IPS-NIHi11 (cell line): ENCODE data around the gene TBCD.

Experiments
- DNase-seq: peaks from one replicate; pipeline ENCODE4 v3.0.0; 2012; ENCODE audit warnings: mixed read lengths, low spot score

Gene TBCD

DNA sequence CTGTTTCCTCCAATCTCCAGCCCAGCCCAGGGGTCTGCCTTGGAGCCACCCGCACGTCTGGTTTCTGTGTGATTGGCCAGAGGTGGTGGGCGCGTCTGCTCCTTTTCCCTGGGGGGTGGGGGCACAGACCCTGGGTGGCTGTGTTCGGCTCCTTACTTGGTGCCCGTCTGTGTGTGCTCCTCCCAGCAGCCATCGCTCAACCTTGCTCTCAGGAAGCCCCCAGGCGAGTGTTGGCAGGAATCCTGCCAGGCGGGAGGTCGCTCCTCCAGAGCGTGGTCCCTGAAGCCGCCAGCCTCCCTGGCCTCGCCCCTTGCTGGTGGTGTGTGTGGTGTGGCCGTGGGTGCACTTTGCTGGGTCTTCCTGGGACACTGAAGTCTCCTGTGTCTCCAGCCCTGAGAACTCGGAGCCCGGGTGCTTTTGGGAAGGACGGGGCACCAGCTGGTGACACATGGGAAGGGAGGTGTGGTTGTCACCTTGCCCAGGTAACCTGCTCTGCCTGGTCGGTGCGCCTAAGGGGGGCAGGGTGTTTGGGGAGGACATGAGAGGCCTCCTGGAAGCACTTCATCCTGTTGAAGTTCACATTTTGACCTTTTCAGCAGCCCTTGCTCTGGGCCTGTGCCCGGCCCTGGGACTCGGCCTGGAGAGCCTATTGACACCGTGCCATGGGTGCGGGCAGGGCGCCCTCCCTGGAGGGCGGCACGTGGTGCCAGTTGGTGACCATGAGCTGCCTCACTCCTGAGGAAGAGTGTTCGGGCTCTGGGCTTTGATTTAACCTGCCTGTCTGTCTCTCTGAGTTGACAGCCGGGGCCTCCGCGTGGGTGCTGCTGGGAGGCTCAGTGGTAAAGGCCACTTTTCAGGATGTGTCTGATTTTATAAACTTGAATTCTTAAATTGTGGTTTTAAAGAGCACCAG, 137.0 kb downstream of the TBCD start:
- DNase-seq, result no peak

DNA sequence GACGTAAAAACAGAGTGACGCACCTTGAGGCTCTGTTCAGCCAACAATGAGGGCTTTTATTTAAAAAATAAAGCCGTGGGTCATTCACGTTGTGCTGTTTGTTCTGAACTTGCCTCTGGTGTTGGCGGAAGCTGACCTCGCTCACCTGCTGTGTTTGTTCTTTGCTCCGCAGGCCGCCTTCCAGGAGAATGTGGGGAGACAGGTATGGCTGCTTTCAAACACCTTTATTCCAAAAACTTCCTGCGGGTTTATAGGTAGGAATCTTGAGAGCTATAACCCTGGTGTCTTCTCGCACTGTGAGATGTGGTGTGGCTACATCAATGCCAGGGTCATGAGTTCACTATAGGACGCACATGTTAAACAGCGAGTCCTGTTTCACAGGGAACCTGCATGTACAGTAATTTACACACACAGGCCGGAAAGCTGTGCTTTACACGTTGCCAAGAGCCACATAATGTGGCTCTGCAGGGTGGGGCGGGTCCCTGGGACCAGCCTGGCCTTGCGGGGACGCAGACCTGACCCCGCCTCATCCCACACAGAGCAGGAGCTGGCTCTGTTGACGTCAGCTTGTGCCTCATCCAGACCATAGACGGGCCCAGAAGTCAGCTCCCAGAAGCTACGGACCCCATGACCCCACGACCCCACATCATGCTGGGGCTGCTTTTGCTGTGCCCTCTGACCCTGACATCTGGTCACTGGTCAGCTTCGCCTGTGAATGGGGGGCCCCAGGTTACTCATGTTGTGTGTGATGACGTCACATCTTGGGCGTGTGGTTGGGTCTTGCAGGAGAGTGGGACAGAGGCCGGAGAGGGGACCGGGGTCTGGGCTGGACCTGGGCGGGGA, 137.9 kb downstream of the TBCD start:
- peak; percentile 54 for DNase-seq

DNA sequence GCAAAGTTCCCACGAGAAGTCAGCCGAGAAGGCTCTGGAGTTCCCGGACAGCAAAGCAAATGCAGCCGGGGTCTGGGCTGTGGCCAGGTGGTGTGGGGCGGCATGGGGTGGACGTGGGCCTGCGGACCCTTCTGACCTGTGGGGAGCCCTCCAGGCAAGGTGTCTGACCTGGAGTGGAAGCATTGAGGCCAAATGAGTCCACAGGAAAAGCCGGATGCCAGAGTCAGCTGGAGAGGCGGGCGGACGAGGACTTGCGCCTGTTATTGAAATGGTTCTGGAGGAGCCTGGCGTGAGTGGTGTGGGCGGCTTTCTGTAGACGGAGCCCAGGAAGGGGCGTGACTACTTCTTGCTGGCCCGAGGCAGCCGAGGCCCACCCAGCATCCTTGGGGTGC, 138.5 kb downstream of the TBCD start:
- DNase-seq, result no peak

DNA sequence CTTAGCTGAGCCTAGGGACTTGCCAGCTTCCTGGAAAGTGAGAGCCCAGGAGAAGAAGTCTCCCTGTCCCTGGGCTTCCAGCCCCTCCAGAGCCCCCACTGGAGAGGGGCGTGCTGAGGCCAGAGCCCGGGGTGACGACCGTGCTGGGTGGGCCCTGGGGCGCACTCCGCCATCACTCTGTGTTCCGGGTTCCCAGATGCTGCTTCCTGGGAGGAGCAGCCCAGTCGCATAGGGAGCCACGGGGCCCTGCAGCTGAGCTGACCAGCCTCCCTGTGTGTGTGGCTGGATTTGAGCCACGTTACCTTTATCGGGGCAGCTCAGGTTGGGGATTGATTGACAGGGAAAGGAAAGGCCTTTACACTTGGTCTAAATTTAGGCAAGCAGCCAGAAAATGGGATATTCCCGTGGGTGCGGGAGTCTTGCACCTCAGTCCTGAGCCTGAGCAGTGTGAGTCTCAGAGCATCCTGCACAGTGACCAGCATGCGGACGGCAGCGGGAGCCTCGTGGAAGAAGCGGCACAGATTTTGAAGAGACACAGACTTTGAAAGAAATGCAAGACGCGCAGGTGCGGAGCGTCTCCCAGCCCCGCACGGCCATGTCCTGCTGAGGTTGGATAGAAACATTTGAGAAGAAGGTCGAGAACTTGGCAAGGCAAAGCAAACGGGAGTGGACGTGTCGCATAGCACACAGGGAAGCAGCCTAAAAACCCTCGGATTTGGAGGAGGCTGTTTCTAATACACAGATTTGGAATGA, 139.2 kb downstream of the TBCD start:
- DNase-seq, result no peak

DNA sequence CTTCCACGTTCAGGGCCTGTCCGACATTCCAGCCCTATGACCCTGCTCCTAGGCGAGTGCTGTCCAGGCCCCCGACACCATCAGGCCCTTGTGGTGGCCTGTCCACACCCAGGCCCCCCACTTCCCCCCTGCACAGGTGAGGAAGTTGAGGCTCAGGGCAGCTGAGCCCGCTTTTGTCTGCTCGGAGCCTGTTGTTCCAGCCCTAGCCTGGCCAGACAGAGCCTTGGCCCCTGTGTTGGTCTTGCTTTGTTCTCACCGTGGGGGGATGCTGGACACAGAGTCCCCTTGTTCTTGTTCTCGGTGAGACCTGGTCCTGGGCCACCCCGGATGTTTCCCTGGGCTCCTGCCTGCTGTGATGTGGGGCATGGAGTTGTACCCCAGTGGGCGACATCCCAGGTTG, 140.0 kb downstream of the TBCD start:
- DNase-seq, result no peak

DNA sequence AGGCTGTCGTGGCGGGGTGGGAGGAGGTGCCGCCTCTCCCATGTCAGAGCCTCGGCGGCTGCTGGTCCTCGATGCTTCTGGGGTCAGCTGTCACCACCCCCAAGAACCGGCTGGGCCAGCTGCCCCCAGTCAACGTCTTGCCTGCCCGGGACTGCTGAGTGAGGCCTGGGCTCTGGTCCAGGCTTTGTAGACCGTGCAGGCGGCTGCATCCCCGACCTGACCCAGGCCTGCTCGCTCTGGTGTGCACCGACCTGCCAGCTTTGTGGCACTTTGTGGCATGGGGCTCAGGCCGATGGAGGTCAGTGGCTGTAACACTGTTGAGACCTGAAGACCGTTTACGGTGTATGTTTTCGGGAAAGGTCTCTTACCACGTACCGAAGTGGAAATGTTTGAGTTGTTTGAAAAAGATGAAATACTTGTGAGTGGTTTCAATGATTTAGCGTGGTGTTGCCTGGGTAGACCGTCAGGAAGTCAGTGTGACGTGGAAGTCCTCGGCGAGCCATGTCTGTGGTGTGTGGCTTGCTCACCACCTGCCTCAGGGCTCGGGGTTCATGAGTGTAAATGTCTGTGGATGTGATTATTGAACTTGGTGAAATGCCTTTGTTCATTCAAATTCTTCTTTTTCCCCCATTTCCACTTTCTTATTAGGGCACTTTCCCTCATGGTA, 141.2 kb downstream of the TBCD start:
- DNase-seq, result peak; percentile 47

DNA sequence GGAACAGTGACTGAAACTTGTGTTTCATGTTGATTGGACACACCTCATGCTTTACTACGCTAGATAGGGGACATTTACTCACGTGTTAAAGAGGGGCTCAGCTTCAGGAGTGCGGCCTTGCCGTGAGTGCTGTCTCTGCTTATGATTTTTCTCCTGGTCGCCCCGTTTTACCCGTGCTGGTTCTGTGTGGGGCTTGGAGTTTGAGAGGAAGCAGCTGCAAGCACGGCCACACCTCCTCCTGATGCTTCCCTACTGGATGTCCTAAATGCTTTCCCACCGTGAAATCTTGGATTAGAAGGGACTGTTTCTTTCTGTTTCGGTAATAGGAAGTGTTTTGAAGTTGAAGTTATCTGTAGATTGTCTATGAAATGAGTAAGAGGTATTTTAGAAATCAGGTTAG, 141.9 kb downstream of the TBCD start:
- DNase-seq, result no peak

DNA sequence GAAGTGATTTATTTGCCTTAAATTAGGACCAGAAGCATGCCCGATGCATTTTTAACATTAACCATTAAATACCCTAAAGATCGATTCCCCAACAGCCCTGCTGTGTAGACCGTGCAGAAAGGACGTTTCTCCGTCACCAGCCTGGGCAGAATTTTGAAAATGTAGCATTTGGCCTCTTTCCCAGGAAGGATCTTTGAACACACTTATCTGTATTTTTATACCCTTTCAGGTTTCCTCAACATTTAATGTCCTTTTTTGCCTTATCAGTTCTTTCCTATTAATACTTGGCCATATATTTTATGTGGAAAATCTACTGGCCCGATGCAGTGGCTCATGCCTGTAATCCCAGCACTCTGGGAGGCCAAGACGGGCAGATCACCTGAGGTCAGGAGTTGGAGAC, 142.5 kb downstream of the TBCD start:
- DNase-seq, result no peak

DNA sequence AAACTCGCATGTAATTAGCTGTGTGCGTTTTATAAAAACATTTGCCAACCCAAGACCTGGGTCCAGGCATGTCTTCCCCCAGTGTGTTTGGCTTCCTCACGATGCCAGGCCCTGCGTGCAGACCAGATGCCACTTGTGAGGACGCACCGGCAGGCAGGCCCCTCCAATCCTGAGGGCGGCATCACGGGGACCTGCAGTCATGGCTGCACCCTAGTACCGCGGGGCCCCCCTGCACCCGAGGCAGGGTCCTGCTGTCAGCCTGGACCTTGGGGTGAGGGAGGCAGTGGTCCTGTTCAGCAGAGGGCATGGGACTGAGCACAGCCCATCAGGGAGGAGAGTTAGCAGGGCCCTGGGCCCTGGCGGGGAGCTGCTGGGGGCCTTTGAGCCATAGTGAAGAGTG, 143.2 kb downstream of the TBCD start:
- no peak for DNase-seq

DNA sequence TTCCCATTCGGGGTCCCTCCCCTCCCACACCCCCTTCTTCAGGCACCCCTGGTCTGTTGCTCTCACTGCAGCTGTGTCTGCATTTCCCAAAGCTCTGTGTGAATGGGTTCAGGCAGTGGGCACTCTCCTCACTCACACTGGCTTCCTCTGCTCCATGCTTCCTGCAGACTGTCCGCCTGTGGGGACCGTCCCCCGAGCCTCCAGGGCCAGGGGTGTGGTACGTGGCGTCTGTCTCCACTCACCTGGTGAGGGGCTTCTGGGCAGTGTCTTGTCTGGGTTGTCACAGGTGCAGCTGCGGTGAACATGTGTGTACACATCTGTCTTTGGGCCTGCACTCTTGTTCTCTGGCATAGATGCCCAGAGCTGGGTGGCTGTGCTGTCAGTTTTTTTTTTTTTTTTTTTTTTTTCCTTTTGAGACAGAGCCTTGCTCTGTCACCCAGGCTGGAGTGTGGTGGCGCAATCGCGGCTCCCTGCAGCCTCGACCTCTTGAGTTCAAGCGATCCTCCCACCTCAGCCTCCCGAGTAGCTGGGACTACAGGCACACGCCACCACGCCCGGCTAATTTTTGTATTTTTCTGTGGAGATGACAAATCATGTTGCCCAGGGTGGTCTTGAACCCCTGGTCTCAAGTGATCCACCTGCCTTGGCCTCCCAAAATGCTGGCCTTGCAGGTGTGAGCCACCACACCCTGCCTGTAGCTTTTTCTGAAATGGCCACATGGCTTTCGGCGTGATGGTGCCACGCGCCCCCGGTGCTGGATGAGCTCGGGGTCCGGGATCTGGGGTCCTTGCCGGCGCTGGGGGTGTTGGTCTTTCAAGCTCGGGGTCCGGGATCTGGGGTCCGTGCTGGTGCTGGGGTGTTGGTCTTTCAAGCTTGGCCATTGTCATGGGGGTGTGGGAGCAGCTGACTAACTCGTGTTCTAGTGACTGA, 144.5 kb downstream of the TBCD start:
- DNase-seq, result no peak

DNA sequence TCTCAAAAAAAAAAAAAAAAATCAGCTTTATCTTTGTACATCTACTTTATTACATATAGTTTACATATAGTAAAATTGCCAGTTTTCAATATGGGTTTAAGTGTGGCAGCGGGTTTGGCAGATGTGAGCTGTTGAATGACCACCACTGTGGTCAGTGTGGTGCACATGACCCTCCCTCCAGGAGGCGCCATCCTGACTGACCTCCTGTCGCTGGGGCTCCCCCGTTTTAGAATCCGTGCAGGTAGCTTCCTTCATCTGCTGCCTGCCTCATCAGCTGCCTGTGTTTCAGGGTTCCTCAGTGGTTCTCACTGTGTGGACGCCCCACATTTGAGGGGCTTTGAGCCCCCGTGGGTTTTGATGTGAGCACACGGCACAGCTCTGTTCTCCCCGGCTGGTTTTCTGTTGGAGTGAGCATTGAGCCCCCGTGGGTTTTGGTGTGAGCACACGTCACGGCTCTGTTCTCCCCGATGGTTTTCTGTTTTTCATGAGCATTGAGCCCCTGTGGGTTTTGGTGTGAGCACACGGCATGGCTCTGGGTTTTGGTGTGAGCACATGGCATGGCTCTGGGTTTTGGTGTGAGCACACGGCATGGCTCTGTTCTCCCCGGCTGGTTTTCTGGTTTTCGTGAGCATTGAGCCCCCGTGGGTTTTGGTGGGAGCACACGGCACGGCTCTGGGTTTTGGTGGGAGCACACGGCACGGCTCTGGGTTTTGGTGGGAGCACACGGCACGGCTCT, 145.8 kb downstream of the TBCD start:
- DNase-seq, result no peak

DNA sequence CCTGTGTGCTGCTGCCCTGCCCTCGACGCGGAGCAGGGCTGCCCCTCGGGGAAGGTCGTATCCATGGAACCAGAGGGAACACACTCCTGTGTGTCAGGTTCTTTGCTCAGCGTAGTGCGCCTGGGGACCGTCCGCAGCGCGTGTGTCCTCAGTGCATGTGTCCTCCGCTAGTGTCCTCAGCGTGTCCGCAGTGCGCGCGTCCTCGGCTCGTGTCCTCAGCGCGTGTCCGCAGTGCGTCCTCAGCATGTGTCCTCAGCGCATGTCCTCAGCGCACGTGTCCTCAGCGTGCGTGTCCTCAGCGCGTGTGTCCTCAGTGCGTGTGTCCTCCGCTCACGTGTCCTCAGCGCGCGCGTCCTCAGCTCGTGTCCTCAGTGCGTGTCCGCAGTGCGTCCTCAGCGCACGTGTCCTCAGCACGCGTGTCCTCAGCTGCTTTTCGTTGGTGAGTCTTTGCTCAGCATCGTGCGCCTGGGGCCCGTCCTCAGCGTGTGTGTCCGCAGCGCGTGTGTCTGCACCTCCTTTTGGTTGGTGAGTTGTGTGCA, 147.2 kb downstream of the TBCD start:
- DNase-seq, result no peak

DNA sequence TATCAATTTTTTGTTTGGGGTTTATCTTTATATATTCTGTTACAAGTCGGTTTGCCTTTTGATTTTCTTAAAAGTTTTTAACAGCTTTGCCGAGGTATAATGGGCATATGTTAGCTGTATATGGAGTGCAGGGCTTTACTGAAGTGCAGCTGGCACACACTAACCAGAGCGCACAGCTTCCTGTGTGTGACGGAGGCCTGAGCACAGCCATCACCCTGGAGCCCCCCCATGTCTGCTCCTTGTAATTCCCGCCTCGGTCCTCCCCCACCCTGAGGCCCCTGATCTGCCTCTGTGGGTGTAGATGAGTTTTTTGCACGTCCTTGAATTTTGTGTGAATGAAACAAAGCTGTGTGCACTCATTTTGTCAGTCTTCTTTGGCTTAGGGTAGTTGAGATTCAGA, 148.1 kb downstream of the TBCD start:
- no peak for DNase-seq

DNA sequence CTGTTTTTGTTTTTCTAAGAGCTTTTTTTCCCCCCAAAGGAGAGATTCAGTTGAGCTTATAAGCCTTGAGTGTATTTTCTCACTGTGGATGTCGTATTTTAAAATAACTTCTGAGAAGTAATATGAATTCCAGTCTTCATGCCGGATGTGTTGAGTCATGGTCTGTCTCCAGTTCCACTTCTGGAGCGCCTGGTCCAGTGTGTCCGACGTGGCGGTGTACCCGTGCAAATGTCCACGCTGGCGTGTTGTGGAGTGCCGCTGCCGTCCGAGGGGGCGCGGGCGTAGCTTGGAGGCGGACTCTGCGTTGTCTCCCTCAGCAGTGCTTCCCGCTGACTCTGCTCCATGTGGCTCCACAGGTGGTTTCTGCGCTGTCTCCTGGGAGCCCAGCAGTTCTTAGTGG, 148.9 kb downstream of the TBCD start:
- DNase-seq, result no peak

DNA sequence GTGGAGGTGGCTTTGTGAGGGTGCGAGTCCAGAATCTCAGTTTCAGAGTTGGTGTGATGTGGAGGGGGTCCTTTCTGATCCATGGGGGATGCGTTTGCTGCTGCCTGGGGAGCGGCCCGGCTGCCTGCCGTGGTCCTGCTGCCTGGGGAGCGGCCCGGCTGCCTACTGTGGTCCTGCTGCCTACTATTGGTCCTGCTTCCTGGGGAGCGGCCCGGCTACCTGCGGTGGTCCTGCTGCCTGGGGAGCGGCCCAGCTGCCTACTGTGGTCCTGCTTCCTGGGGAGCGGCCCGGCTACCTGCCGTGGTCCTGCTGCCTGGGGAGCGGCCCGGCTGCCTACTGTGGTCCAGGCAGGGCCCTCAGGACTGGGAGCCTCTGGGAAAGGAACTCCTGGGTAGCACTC, 149.5 kb downstream of the TBCD start:
- DNase-seq, result no peak

DNA sequence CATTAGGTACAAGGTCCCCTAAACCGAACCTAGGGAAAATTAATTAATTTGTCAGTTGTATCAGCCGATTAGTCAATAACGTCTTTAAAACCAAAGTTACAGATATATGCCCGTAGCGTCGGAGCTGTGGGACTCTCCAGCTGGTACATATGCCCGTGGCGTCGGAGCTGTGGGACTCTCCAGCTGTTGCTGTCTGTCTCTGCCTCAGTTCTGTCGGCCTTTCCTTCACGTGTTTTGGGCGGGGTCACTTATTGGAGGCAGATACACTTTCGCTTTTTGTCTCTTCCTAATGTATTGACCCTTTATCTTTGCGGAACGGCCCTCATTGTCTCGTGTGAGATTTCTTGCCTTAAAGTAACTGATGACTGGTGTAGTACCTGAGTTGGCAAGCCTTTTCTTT, 150.0 kb downstream of the TBCD start:
- DNase-seq, result no peak

DNA sequence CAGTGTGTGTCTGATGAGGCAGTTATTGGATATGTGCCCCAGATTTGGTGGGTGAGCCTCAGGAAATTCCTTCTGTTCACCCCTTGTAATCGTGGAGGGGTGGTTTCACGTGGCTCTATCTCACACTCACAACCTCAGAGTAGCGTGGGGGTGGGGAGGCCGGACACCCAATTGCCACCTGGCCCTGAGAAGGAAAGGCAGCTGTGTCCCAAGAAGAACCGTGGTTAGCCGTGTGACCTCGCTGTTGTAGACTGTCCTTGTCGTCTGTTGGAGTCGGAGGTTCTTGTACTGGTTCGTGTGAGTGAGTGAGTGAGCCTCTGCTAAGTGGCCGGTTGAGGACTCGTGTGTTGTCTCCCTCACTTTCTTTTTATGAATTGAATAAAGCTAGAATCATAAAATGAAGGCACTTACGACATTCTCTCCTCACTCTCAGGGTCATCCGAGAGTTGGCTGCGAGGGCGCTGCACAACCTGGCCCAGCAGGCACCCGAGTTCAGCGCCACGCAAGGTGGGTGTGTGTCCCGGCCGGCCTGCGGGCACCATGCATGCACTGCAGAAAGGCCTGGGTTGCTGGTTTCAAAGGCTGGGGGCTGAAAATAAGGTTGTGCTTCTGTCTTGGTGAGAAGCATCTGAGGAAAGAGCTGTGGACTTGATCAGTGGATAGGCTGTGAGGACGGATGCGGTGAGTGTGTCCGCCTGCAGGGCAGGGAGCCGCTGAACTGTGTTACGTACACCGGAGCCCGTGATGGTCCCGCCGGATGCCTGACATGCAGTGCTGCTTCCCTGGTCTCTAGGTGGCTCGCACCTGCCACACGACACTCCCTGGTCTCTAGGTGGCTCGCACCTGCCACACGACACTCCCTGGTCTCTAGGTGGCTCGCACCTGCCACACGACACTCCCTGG, 151.4 kb downstream of the TBCD start:
- no peak for DNase-seq

DNA sequence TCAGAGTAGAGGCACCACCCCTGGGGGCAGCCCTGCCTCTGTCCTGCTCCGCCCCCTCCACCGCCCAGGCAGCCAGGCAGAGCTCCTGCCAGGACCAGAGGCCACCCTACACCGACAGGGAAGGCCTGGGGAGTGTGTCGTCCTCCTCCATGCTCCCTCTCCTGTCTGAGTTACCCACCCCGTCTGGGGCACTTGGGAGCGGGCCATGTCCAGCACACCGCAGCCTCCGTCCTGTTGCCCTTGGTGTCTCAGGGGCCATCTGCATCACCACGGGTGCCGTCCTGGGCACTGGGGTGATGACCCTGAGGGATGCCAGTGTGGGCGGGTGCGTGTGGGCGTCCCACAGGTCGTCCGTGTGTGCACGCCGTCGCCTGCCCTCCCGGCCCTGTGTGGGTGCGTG, 153.3 kb downstream of the TBCD start:
- DNase-seq, result no peak
